ENCODE measurements around the gene PKNOX1. TPM values are rescaled to one million over a fixed set of nuclear protein-coding genes. Genes with fewer than 3 reads are reported as not detected.

PKNOX1 gene
- total and polyA plus RNA-seq, 2 experiments from 2014 or later, result 29.9 to 76.7 TPM

- Mint-ChIP-seq H3K4me1 (peaks cover 14% of the 10 kb centered on the region), H3K27ac (no peak overlapping the region; the same call in 1 of the 2 replicates), H3K36me3 (ENCODE audit: low read depth) (peaks cover 44% of the 10 kb centered on the region), H3K27me3 (ENCODE audit: insufficient read depth, low read depth, poor library complexity) (peaks cover 13% of the 10 kb centered on the region), H3K4me3 (no peak overlapping the region), H3K9me3 (no peaks in the 10 kb centered on the region)
- no peak for DNase-seq (ENCODE audit: low spot score)
- Histone ChIP-seq H3K4me3 (no peak overlapping the region), H3K4me2 (no peak overlapping the region), H3K27ac (ENCODE audit: low read depth) (no peak overlapping the region), H3K27me3 (ENCODE audit: insufficient read depth) (no peaks in the 10 kb centered on the region), H3K79me2 (replicated peaks; ENCODE audit: insufficient read depth) (no peaks in the 10 kb centered on the region; the same call in 1 of the 2 replicates), H2AFZ (no peak overlapping the region), H3K9me2 (ENCODE audit: insufficient read depth) (no peaks in the 10 kb centered on the region), H3K36me3 (ENCODE audit: insufficient read depth) (peaks cover 32% of the 10 kb centered on the region), H3K4me1 (ENCODE audit: insufficient read depth) (no peaks in the 10 kb centered on the region), H3F3A (replicated peaks; ENCODE audit: low read depth) (peaks cover 19% of the 10 kb centered on the region), H4K20me1 (replicated peaks; ENCODE audit: insufficient read depth) (no peaks in the 10 kb centered on the region)
- ATAC-seq, result no peak
- TF ChIP-seq JUNB (IDR thresholded peaks at IDR 0.05; ENCODE audit: unreplicated experiment) (no peak), CTCF (conservative IDR thresholded peaks at IDR 0.05; ENCODE audit: low read depth in 2 of 2) (no peak), REST (IDR thresholded peaks at IDR 0.05; ENCODE audit: unreplicated experiment) (no peak), NANOG (IDR thresholded peaks at IDR 0.05; ENCODE audit: borderline replicate concordance) (no peak), EZH2phosphoT487 (IDR thresholded peaks at IDR 0.05; ENCODE audit: unreplicated experiment) (no peak), ZNF331 (CRISPR knock-in tag; IDR thresholded peaks at IDR 0.05; ENCODE audit: low read depth) (no peak), CREB1 (CRISPR knock-in tag; IDR thresholded peaks at IDR 0.05; ENCODE audit: low read depth) (no peak), POLR2AphosphoS5 (IDR thresholded peaks at IDR 0.05; ENCODE audit: low read depth) (no peak), EZH2 (IDR thresholded peaks at IDR 0.05; ENCODE audit: low read depth, unreplicated experiment) (no peak), ETS1 (IDR thresholded peaks at IDR 0.05) (no peak), STAT1 (IDR thresholded peaks at IDR 0.05; ENCODE audit: unreplicated experiment) (no peak), ZNF114 (CRISPR knock-in tag; IDR thresholded peaks at IDR 0.05) (no peak)
- TF ChIP-seq, protein P1, sequence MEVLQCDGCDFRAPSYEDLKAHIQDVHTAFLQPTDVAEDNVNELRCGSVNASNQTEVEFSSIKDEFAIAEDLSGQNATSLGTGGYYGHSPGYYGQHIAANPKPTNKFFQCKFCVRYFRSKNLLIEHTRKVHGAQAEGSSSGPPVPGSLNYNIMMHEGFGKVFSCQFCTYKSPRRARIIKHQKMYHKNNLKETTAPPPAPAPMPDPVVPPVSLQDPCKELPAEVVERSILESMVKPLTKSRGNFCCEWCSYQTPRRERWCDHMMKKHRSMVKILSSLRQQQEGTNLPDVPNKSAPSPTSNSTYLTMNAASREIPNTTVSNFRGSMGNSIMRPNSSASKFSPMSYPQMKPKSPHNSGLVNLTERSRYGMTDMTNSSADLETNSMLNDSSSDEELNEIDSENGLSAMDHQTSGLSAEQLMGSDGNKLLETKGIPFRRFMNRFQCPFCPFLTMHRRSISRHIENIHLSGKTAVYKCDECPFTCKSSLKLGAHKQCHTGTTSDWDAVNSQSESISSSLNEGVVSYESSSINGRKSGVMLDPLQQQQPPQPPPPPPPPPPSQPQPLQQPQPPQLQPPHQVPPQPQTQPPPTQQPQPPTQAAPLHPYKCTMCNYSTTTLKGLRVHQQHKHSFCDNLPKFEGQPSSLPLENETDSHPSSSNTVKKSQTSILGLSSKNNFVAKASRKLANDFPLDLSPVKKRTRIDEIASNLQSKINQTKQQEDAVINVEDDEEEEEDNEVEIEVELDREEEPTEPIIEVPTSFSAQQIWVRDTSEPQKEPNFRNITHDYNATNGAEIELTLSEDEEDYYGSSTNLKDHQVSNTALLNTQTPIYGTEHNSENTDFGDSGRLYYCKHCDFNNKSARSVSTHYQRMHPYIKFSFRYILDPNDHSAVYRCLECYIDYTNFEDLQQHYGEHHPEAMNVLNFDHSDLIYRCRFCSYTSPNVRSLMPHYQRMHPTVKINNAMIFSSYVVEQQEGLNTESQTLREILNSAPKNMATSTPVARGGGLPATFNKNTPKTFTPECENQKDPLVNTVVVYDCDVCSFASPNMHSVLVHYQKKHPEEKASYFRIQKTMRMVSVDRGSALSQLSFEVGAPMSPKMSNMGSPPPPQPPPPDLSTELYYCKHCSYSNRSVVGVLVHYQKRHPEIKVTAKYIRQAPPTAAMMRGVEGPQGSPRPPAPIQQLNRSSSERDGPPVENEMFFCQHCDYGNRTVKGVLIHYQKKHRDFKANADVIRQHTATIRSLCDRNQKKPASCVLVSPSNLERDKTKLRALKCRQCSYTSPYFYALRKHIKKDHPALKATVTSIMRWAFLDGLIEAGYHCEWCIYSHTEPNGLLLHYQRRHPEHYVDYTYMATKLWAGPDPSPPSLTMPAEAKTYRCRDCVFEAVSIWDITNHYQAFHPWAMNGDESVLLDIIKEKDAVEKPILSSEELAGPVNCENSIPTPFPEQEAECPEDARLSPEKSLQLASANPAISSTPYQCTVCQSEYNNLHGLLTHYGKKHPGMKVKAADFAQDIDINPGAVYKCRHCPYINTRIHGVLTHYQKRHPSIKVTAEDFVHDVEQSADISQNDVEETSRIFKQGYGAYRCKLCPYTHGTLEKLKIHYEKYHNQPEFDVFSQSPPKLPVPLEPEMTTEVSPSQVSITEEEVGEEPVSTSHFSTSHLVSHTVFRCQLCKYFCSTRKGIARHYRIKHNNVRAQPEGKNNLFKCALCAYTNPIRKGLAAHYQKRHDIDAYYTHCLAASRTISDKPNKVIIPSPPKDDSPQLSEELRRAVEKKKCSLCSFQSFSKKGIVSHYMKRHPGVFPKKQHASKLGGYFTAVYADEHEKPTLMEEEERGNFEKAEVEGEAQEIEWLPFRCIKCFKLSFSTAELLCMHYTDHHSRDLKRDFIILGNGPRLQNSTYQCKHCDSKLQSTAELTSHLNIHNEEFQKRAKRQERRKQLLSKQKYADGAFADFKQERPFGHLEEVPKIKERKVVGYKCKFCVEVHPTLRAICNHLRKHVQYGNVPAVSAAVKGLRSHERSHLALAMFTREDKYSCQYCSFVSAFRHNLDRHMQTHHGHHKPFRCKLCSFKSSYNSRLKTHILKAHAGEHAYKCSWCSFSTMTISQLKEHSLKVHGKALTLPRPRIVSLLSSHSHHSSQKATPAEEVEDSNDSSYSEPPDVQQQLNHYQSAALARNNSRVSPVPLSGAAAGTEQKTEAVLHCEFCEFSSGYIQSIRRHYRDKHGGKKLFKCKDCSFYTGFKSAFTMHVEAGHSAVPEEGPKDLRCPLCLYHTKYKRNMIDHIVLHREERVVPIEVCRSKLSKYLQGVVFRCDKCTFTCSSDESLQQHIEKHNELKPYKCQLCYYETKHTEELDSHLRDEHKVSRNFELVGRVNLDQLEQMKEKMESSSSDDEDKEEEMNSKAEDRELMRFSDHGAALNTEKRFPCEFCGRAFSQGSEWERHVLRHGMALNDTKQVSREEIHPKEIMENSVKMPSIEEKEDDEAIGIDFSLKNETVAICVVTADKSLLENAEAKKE (CRISPR knock-in tag; IDR thresholded peaks at IDR 0.05), result no peak
Measured at GRCh38 chr21:43020771-43021170, 46.4 kb downstream of the PKNOX1 start.

Measured in GM23338 (cell line).